SKM-1 (cell line): ENCODE data around the gene PTPRN2.
"Not testable (repeated sequence)": the region's sequence is repeated elsewhere in the genome, so short reads cannot be mapped to it uniquely, and the experiment has no call there.

Experiments
- DNase-seq: peaks from one replicate; lab custom pipeline; 2025; ENCODE audit not compliant: unreplicated experiment; lab: John Stamatoyannopoulos, UW

The PTPRN2 gene

GRCh38 chr7:158424531-158424930, 163.1 kb downstream of the PTPRN2 start:
- no peak for DNase-seq

- no peak for DNase-seq
Measured at GRCh38 chr7:158424011-158424410, 163.6 kb downstream of the PTPRN2 start.

GRCh38 chr7:158422887-158423560, 164.6 kb downstream of the PTPRN2 start:
- no peak for DNase-seq

GRCh38 chr7:158422196-158422886, 165.3 kb downstream of the PTPRN2 start:
- DNase-seq = no peak

- DNase-seq = no peak
Measured at GRCh38 chr7:158421361-158421760, 166.3 kb downstream of the PTPRN2 start.

- no peak for DNase-seq
Measured at GRCh38 chr7:158420591-158421340, 166.9 kb downstream of the PTPRN2 start.

- DNase-seq = no peak
Measured at GRCh38 chr7:158419238-158419785, 168.3 kb downstream of the PTPRN2 start.

GRCh38 chr7:158418395-158418794, 169.2 kb downstream of the PTPRN2 start:
- DNase-seq = not testable (repeated sequence)

- DNase-seq = no peak
Measured at GRCh38 chr7:158416283-158416933, 171.2 kb downstream of the PTPRN2 start.

- DNase-seq = no peak
Measured at GRCh38 chr7:158415316-158415715, 172.3 kb downstream of the PTPRN2 start.

GRCh38 chr7:158414486-158414961, 173.1 kb downstream of the PTPRN2 start:
- no peak for DNase-seq

- no peak for DNase-seq
Measured at GRCh38 chr7:158414002-158414401, 173.6 kb downstream of the PTPRN2 start.

- DNase-seq = no peak
Measured at GRCh38 chr7:158411232-158411950, 176.2 kb downstream of the PTPRN2 start.

- DNase-seq = no peak
Measured at GRCh38 chr7:158410720-158411119, 176.9 kb downstream of the PTPRN2 start.

- no peak for DNase-seq
Measured at GRCh38 chr7:158409816-158410330, 177.8 kb downstream of the PTPRN2 start.

GRCh38 chr7:158409120-158409519, 178.5 kb downstream of the PTPRN2 start:
- DNase-seq = no peak

- DNase-seq = no peak
Measured at GRCh38 chr7:158408318-158408920, 179.2 kb downstream of the PTPRN2 start.

GRCh38 chr7:158407581-158408317, 179.9 kb downstream of the PTPRN2 start:
- DNase-seq = no peak

GRCh38 chr7:158406801-158407200, 180.8 kb downstream of the PTPRN2 start:
- DNase-seq = no peak
